Uterine smooth muscle cell (primary cell): Measurements from ENCODE around the gene PLAGL1. TPM values are rescaled to one million over a fixed set of nuclear protein-coding genes. Genes with fewer than 3 reads are reported as not detected.

Experiments used
- total RNA-seq: library from RNA; depleted of rRNA; stranded (reverse); fragments of >200 nt; gene quantifications from 2 replicates; pipeline ENCODE4 v1.2.3, GENCODE V29; 2014

PLAGL1 gene, protein sequence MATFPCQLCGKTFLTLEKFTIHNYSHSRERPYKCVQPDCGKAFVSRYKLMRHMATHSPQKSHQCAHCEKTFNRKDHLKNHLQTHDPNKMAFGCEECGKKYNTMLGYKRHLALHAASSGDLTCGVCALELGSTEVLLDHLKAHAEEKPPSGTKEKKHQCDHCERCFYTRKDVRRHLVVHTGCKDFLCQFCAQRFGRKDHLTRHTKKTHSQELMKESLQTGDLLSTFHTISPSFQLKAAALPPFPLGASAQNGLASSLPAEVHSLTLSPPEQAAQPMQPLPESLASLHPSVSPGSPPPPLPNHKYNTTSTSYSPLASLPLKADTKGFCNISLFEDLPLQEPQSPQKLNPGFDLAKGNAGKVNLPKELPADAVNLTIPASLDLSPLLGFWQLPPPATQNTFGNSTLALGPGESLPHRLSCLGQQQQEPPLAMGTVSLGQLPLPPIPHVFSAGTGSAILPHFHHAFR
- total RNA-seq = 9.0 and 11.4 TPM in 2 replicates

DNA sequence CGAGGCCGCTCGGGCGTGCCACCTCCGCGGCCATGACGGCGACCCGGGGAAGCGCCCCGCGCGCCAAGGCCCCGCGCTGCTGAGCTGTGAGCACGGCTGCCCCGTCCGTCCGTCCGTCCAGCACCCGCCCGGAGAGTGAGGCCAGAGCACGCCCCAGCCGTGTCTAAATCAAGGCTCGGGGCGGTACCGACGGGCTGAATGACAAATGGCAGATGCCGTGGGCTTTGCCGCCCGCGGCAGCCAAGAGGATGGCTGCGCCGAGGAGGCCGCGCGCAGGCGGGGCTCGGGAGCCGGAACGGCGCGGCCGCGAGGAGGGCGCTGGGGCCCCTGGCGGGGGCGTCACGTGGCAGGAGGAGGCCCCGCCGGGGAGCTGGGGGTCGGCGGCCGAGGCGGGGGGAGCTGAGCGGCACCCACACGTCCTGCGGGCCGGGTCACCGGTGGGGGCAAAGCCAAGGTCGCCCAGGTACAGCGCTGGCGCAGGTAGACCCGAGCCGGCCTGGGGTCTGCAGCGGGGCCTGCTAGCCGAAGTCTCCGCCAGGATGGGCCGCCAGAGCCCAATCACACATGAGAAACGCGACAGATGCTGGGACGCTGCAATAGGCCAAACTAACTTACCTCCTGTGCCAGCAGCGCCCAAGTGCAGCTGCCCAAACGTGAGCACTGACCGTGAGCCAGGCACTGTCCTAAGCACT lies at the start of gene PLAGL1:
PLAGL1 (minus strand) TSS at position 140 of the 692 bp plus-strand sequence. CDS start 60,123 bp downstream, outside the sequence.

Other genes starting within 250 kb of the PLAGL1 start
- 25.5 and 35.7 TPM in 2 replicates for gene LTV1, start 164.9 kb downstream of the PLAGL1 start, total RNA-seq
- gene ZC2HC1B, start 143.8 kb downstream of the PLAGL1 start, total RNA-seq = not detected in 2 replicates
- gene SF3B5, start 87.3 kb upstream of the PLAGL1 start, total RNA-seq = 101 and 127 TPM in 2 replicates
- 0.37 and 0.77 TPM in 2 replicates for gene STX11, start 142.3 kb upstream of the PLAGL1 start, total RNA-seq